Bronchial epithelial cell (primary cell): ENCODE results near the gene CD151. TPM values are rescaled to one million over a fixed set of nuclear protein-coding genes. Genes with fewer than 3 reads are reported as not detected.

Source experiments
- DNase-seq: peaks from one replicate; pipeline ENCODE4 v3.0.0-alpha.2; 2010; ENCODE audit warnings: low read depth
- FAIRE-seq: peaks from 2 replicates; lab custom pipeline; 2011; peaks lifted over from hg19 to GRCh38; lab: Jason Lieb, UNC
- H3K27me3 ChIP-seq: 2 replicates; pipeline ENCODE4 v1.5.1; 2011; ENCODE audit warnings: low read length; ENCODE audit not compliant: control insufficient read depth, insufficient read depth
- H3K36me3 ChIP-seq: 2 replicates; pipeline ENCODE4 v1.5.1; 2011; ENCODE audit warnings: low read length; ENCODE audit not compliant: control insufficient read depth, insufficient read depth
- H3K4me3 ChIP-seq: 2 replicates; pipeline ENCODE4 v1.5.1; 2011; ENCODE audit warnings: mild to moderate bottlenecking, low read depth, low read length, control low read depth
- total RNA-seq: library from RNA; depleted of rRNA; stranded (reverse); fragments of >200 nt; gene quantifications from 2 replicates; pipeline ENCODE4 v1.2.1, GENCODE V29; 2014
- TF ChIP-seq, protein P1 (sequence below): IDR thresholded peaks from 2 replicates; pipeline ENCODE4 v1.5.1; 2011; ENCODE audit warnings: mild to moderate bottlenecking, moderate library complexity, low read length, control low read depth, inconsistent platforms; ENCODE audit not compliant: insufficient read depth, severe bottlenecking

The CD151 gene
- total RNA-seq, 1 donor from 2014 or later: 324 TPM

- TF ChIP-seq, protein P1, sequence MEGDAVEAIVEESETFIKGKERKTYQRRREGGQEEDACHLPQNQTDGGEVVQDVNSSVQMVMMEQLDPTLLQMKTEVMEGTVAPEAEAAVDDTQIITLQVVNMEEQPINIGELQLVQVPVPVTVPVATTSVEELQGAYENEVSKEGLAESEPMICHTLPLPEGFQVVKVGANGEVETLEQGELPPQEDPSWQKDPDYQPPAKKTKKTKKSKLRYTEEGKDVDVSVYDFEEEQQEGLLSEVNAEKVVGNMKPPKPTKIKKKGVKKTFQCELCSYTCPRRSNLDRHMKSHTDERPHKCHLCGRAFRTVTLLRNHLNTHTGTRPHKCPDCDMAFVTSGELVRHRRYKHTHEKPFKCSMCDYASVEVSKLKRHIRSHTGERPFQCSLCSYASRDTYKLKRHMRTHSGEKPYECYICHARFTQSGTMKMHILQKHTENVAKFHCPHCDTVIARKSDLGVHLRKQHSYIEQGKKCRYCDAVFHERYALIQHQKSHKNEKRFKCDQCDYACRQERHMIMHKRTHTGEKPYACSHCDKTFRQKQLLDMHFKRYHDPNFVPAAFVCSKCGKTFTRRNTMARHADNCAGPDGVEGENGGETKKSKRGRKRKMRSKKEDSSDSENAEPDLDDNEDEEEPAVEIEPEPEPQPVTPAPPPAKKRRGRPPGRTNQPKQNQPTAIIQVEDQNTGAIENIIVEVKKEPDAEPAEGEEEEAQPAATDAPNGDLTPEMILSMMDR: no peak
- no peak for FAIRE-seq
These were observed 17.4 kb downstream of the CD151 start for GRCh38 chr11:849951-850774.

GRCh38 chr11:850775-851763, 18.3 kb downstream of the CD151 start:
- Histone ChIP-seq H3K27me3 (no peaks in the 10 kb centered on the region), H3K4me3 (no peak overlapping the region), H3K36me3 (peaks cover 1% of the 10 kb centered on the region)
- TF ChIP-seq, protein P1: peak; percentile 1
- DNase-seq (no peak), FAIRE-seq (no peak)

More at GRCh38 chr11:849951-850774, 17.4 kb downstream of the CD151 start:
- no peak for DNase-seq
- H3K36me3 ChIP-seq: peaks cover 1% of the 10 kb centered on the region
- H3K4me3 ChIP-seq: peak overlapping the region; percentile 18
- H3K27me3 ChIP-seq: no peaks in the 10 kb centered on the region

- H3K27me3 ChIP-seq: no peaks in the 10 kb centered on the region
- FAIRE-seq (no peak), DNase-seq (no peak)
- no peak overlapping the region for H3K4me3 ChIP-seq
- peaks cover 1% of the 10 kb centered on the region for H3K36me3 ChIP-seq
- TF ChIP-seq, protein P1: no peak
These were observed 20.0 kb downstream of the CD151 start for GRCh38 chr11:852762-853161.

DNA sequence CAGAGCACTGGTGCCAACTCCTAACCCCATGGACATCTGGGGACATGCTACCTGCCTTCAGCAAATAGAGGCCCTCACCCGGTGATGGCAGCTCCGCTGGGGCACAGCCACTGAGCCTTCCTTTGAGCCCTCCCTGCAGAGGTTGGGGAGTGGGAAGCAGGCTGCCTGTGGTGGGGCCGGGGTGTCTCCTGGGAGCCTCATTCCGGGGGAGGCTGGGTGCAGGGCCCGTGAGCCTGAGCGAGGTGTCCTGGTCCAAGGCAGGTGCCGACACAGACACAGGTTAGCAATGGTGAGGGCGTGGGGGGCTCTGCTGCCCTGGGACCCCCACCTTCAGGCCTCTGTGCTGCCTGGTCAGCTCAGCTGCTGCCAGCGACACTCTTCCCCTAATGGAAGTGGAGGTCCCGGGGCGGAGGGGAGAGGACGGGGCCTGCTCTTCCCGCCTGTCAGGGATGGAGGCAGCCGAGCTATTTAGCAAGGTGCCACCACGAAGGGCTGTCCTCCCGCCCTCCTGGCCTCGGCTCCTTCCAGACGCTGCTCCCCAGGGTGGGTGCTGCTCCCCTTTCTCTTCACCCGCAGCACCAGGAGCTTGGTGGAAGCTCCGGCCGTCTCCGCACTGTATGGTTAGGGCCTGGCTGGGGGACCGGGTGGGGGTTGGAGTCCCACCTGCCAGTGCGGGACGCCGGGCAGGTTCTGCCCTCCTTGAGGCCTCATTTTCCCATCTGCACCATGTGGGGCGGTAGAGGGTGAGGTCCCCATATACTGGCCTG, 21.1 kb downstream of the CD151 start:
- TF ChIP-seq, protein P1: no peak
- Histone ChIP-seq H3K27me3 (no peaks in the 10 kb centered on the region), H3K36me3 (peaks cover 1% of the 10 kb centered on the region), H3K4me3 (no peak overlapping the region)
- FAIRE-seq: no peak
- DNase-seq: no peak

- DNase-seq: no peak
These were observed 22.0 kb downstream of the CD151 start for GRCh38 chr11:854601-855329.

More at GRCh38 chr11:854601-855329, 22.0 kb downstream of the CD151 start:
- Histone ChIP-seq H3K27me3 (no peaks in the 10 kb centered on the region), H3K36me3 (peaks cover 1% of the 10 kb centered on the region), H3K4me3 (no peak overlapping the region)
- TF ChIP-seq, protein P1: no peak
- no peak for FAIRE-seq
